DOHH2 (cell line): ENCODE measurements around the gene ACTRT2.

Source experiments
- EZH2phosphoT487 ChIP-seq: fragments of 200-600 bp; sonication (generic); IDR thresholded peaks from 2 replicates; pipeline ENCODE4 v1.6.1; 2017; ENCODE audit warnings: borderline replicate concordance, mild to moderate bottlenecking, antibody characterized with exemption, low read length, moderate library complexity, mixed read lengths
- TF ChIP-seq, protein P1 (sequence below): fragments of 200-600 bp; sonication (generic); IDR thresholded peaks from one replicate; pipeline ENCODE4 v1.5.1; 2014; ENCODE audit warnings: antibody characterized with exemption, mild to moderate bottlenecking, low read depth, low read length; ENCODE audit not compliant: poor library complexity, severe bottlenecking

DNA sequence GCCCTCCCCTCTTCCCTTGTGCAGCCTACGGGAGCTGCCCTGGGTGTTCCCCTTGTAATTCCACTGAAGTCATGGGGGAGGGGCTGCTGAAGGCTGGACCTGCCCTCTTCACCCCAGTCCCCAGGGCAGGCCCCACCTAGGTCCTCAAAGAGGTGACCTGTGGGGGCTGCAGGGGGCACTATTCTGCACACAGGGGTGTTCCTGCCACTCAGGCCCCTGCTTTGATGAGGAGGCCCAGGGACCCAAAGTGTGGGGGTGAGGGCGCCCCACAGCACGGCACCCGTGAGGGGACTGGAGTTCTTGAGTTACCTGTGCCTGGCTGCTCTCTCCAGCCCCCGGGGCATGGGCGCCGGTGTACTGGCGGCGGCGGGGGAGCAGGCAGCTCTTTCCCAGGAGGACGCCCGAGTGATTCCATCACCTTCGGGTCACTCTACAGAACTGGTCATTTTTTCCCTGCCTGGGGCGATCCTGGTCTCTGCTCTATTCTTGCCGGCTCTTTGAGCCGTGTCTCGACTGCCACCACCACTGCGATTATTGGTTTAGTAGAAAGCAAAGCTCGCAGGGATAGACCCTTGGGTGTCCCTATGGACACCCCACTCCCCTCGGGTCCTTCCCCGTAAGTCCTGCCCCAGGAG lies 40.8 kb downstream of the ACTRT2 start:
- TF ChIP-seq, protein P1, sequence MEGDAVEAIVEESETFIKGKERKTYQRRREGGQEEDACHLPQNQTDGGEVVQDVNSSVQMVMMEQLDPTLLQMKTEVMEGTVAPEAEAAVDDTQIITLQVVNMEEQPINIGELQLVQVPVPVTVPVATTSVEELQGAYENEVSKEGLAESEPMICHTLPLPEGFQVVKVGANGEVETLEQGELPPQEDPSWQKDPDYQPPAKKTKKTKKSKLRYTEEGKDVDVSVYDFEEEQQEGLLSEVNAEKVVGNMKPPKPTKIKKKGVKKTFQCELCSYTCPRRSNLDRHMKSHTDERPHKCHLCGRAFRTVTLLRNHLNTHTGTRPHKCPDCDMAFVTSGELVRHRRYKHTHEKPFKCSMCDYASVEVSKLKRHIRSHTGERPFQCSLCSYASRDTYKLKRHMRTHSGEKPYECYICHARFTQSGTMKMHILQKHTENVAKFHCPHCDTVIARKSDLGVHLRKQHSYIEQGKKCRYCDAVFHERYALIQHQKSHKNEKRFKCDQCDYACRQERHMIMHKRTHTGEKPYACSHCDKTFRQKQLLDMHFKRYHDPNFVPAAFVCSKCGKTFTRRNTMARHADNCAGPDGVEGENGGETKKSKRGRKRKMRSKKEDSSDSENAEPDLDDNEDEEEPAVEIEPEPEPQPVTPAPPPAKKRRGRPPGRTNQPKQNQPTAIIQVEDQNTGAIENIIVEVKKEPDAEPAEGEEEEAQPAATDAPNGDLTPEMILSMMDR: no peak
- no peak for TF ChIP-seq EZH2phosphoT487
